GM19455 (cell line): Measurements from ENCODE around the gene GATAD1.
"Not testable (repeated sequence)": the region's sequence is repeated elsewhere in the genome, so short reads cannot be mapped to it uniquely, and the experiment has no call there.

Experiments used
- ATAC-seq: cut with Tn5 transposase; IDR thresholded peaks from one replicate; pipeline ENCODE4 v1.9.1; 2021; ENCODE audit not compliant: unreplicated experiment

Gene GATAD1

GRCh38 chr7:92479146-92479545 lies 31.9 kb downstream of the GATAD1 start:
- ATAC-seq, result not testable (repeated sequence)

- ATAC-seq, result not testable (repeated sequence)
These were observed 36.3 kb downstream of the GATAD1 start for GRCh38 chr7:92483624-92484023.

- ATAC-seq, result not testable (repeated sequence)
These were observed 36.9 kb downstream of the GATAD1 start for GRCh38 chr7:92484226-92484625.

GRCh38 chr7:92485267-92485892 lies 38.1 kb downstream of the GATAD1 start:
- ATAC-seq, result no peak

- no peak for ATAC-seq
These were observed 38.7 kb downstream of the GATAD1 start for GRCh38 chr7:92485974-92486373.

DNA sequence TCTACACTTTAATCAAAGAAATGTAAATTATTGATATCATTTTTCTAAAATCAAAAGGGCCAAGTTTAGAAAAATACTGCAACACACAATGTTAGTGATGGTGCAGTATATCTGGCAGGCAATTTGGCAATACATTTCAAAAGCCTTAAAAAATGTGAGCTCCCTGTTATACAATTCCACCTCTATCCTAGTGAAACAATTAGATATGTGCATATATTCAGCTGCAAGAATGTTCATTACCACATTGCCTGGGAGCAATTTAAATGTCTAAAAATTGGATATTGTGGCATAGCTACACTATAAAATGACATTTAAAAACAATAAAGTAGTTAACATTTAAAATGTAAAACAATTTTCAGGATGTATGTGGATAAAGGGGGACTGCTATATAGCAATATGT lies 40.5 kb downstream of the GATAD1 start:
- ATAC-seq, result no peak

DNA sequence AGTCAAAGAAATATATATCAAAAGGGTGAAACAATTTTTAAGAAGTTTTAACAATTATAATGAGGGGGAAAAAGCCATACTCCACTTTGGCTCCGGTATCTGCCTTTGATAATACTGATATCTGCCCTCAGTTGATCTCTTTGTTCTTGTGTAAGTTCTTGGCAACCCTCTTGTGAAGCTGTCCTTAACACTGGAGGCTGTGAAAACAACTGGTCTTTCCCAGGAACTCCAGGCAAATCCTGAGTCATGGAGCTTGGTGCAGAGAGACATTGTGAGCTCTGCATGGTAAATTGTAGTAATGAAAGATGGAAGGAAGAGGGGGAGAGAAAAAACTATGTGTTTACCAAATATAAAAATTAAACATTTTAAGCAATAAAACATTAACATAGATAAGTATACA lies 42.4 kb downstream of the GATAD1 start:
- ATAC-seq, result no peak

GRCh38 chr7:92496876-92497275 lies 49.6 kb downstream of the GATAD1 start:
- ATAC-seq, result no peak

DNA sequence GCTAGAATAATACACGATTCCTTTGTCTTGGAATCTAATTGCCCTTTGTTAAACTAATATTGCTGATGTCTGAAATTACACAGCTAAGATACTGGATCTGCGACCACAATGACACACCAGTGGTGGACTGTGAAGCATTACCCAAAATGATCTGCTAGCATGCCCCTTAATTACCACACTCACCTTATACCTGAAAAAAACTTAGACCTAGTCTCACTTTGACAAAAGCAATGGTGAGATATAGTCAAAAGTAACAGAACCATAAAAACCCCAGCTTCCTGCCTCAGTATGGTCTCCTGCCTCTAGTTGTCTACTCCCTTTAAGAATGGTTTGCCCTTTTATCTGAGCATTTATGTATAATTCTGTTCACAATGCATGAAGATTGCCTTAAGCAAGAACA lies 51.3 kb downstream of the GATAD1 start:
- ATAC-seq, result no peak

DNA sequence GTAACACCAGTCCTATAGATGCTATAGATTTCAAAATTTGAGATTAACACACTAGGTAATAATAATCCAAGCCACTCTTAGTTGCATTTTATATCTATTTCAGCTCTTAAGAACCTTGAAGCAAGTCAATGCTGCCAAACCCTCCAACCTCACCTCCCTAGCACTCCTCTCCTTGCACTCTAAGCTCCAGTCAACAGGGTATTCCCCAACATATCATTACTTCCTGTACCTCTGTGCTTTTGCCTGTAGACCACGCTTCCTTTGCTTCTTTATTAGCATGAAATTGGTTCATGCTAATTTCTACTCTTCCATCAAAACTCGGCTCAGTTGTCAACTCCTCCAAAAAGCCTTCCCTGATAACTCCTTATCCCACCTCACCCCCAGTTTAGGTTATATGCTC lies 56.5 kb downstream of the GATAD1 start:
- no peak for ATAC-seq

DNA sequence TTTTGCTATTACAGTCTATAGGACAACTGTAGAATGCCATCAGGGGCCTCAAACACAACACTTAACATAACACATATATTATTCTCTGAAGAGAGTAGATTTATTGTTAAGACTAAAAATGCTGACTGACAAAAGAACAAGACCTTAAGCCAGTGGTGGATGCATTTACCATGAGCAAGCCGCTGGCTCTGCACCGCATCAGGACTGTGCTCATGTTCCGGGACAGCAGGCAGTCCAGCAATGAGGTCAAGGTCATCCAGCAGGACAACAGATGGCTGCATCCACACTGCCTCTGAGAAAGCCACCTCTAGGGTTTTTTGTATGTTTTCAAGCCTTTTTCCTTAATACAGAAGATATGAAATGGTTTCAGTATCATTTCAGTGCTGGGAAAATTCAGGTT lies 57.3 kb downstream of the GATAD1 start:
- no peak for ATAC-seq

DNA sequence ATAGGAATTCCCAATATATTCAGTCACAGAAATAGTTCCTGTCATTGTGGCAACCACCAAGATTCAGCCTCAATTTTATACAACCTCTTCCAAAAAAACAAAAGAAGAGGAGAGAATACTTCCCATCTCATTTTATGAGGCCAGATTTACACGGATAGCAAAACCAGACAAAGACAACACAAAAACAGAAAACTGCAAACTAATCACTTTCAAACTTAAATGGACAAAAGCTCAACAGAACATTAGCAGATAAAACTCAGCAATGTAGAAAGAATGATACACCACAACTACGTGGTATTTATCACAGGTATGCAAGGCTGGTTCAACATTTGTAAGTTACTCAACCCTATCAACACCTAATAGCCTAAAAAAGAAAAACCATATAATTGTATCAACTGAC lies 59.1 kb downstream of the GATAD1 start:
- no peak for ATAC-seq

DNA sequence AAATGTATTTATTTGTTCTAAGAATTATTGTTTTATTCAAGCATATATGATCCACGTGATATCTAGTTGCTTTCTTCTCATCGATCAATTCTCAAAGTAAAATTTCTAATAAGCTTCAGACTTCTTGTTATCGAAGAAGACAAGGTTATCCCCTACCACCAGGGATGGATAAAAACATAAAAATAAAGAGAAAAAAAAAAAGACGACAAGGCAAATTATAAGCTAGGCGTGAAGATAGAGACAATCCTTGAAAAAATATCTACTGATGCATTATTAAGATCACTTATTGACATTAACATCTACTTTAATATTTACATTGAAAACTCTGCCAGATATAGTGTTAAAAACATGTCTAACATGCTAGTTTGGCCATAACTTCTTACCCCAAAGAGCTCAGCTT lies 61.7 kb downstream of the GATAD1 start:
- ATAC-seq, result no peak
